ENCODE data around the gene ATP5ME. TPM values are rescaled to one million over a fixed set of nuclear protein-coding genes. Genes with fewer than 3 reads are reported as not detected.

Gene ATP5ME
- total RNA-seq, 2 experiments from 2014 or later: 109 to 126 TPM

DNA sequence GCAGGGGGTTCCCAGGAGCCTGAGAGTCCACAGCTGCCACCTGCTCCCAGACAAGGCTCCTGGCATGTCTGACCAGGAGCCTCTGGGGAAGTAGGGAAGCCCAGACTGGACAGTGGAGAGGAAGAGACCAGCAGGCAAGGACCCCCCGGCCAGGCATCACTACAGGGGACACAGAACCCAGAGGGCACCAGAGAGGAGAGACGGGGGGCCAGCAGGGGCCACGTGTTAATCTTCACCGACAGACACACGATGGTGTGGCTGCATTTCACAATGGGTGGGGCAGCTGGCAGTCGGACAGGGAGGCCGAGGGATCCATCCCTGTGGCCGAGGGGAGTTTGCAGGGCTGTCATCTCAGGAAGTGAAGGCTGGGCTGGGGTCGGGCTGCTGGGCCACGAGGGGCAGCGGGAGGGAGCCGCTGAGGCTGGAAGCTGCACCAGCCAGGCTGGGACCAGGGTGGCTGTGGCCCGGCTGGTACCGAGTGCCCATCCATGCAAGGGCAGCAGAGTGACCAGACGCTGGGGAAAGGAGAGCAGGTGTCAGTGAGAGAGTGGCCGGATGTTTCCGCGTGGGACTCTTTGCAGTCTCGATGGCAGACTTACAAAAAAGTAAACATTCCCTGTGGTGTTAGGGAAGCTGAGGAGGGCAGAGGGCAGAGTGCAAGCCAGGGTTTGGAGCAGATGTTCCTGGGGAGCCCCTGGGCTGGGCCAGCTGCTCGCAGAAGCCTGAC, 44.0 kb downstream of the ATP5ME start:
- DNase-seq (no peak), ATAC-seq (ENCODE audit: poor library complexity) (no peak)
- H3K36me3 Mint-ChIP-seq (ENCODE audit: low read depth): no peaks in the 10 kb centered on the region
- no peak overlapping the region for H3K27ac Mint-ChIP-seq
- H3K4me3 Mint-ChIP-seq: no peak overlapping the region
- H3K36me3 ChIP-seq (ENCODE audit: insufficient read depth, low read length): no peaks in the 10 kb centered on the region
- peaks cover 6% of the 10 kb centered on the region for H3K9me3 Mint-ChIP-seq
- no peaks in the 10 kb centered on the region for H3K27me3 ChIP-seq (ENCODE audit: control insufficient read depth in 1 of 2, insufficient read depth in 2 of 2, low read length in 2 of 2)
- no peak overlapping the region for H3K27ac ChIP-seq (ENCODE audit: low read depth in 1 of 2, low read length in 2 of 2)
- CTCF ChIA-PET: no interaction called here
- H3K9me3 ChIP-seq (ENCODE audit: control insufficient read depth in 1 of 2, insufficient read depth in 1 of 2, low read length in 2 of 2): peaks cover 0 to 61% of the 10 kb centered on the region in 2 experiments
- no peaks in the 10 kb centered on the region for H3K4me1 Mint-ChIP-seq (ENCODE audit: low read depth)
- intact Hi-C loops (cut with DNase I, micrococcal nuclease): no loop called here
- H3K4me1 ChIP-seq (ENCODE audit: insufficient read depth, low read length): no peaks in the 10 kb centered on the region
- POLR2A ChIA-PET: no interaction called here
- H3K27me3 Mint-ChIP-seq: peaks cover 5% of the 10 kb centered on the region
- TF ChIP-seq CTCF (IDR thresholded peaks at IDR 0.05): no peak
- no peak overlapping the region for H3K4me3 ChIP-seq (ENCODE audit: low read length)

DNA sequence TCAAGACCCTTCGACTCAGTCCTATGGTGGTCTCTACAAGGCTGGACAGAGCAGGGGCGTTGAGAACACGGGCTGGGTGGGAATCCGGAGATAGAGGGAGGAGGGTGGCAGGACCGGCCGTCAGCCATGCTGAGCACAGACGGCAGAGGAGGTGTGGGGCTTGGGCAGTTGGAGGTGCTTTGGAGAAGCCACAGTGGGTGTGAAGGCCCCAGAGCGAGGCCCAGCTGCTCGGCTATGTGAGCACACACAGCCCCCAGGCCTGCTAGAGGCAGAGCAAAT, 44.5 kb downstream of the ATP5ME start:
- Mint-ChIP-seq H3K36me3 (ENCODE audit: low read depth) (no peaks in the 10 kb centered on the region), H3K27ac (no peak overlapping the region), H3K9me3 (peaks cover 6% of the 10 kb centered on the region), H3K4me3 (no peak overlapping the region), H3K27me3 (peaks cover 6% of the 10 kb centered on the region), H3K4me1 (ENCODE audit: low read depth) (no peaks in the 10 kb centered on the region)
- Histone ChIP-seq H3K27ac (ENCODE audit: low read depth in 1 of 2, low read length in 2 of 2) (no peak overlapping the region), H3K4me1 (ENCODE audit: insufficient read depth, low read length) (no peaks in the 10 kb centered on the region), H3K9me3 (ENCODE audit: control insufficient read depth in 1 of 2, insufficient read depth in 1 of 2, low read length in 2 of 2) (peaks cover 0 to 61% of the 10 kb centered on the region in 2 experiments), H3K27me3 (ENCODE audit: control insufficient read depth in 1 of 2, insufficient read depth in 2 of 2, low read length in 2 of 2) (no peaks in the 10 kb centered on the region), H3K4me3 (ENCODE audit: low read length) (no peak overlapping the region), H3K36me3 (ENCODE audit: insufficient read depth, low read length) (no peaks in the 10 kb centered on the region)
- CTCF ChIA-PET: no interaction called here
- TF ChIP-seq CTCF (IDR thresholded peaks at IDR 0.05): no peak
- DNase-seq: no peak
- POLR2A ChIA-PET: no interaction called here
- no peak for ATAC-seq (ENCODE audit: poor library complexity)
- intact Hi-C loops (cut with DNase I, micrococcal nuclease): no loop called here

- DNase-seq (no peak), ATAC-seq (ENCODE audit: poor library complexity) (no peak)
- no peak overlapping the region for H3K27ac ChIP-seq (ENCODE audit: low read depth in 1 of 2, low read length in 2 of 2)
- no peak overlapping the region for H3K4me3 ChIP-seq (ENCODE audit: low read length)
- H3K4me1 ChIP-seq (ENCODE audit: insufficient read depth, low read length): no peaks in the 10 kb centered on the region
- peaks cover 10% of the 10 kb centered on the region for H3K27me3 Mint-ChIP-seq
- CTCF ChIA-PET: no interaction called here
- H3K9me3 ChIP-seq (ENCODE audit: control insufficient read depth in 1 of 2, insufficient read depth in 1 of 2, low read length in 2 of 2): peaks cover 0 to 57% of the 10 kb centered on the region in 2 experiments
- no peaks in the 10 kb centered on the region for H3K27me3 ChIP-seq (ENCODE audit: control insufficient read depth in 1 of 2, insufficient read depth in 2 of 2, low read length in 2 of 2)
- no peak for TF ChIP-seq CTCF (IDR thresholded peaks at IDR 0.05)
- H3K27ac Mint-ChIP-seq: no peak overlapping the region
- intact Hi-C loops (cut with DNase I, micrococcal nuclease): no loop called here
- POLR2A ChIA-PET: no interaction called here
- H3K4me3 Mint-ChIP-seq: no peak overlapping the region
- peaks cover 6% of the 10 kb centered on the region for H3K9me3 Mint-ChIP-seq
- no peaks in the 10 kb centered on the region for H3K36me3 Mint-ChIP-seq (ENCODE audit: low read depth)
- no peaks in the 10 kb centered on the region for H3K4me1 Mint-ChIP-seq (ENCODE audit: low read depth)
- no peaks in the 10 kb centered on the region for H3K36me3 ChIP-seq (ENCODE audit: insufficient read depth, low read length)
These were observed 45.0 kb downstream of the ATP5ME start for GRCh38 chr4:628821-629635.
